HepG2 (cell line): ENCODE results near the gene PPP1R1B. TPM values are rescaled to one million over a fixed set of nuclear protein-coding genes. Genes with fewer than 3 reads are reported as not detected.

ENCODE experiments used
- AGO2 ChIP-seq: fragments of 200-400 bp; formaldehyde crosslinking; optimal IDR thresholded peaks from 2 replicates; pipeline ENCODE3; 2017; ENCODE audit warnings: mild to moderate bottlenecking, low read depth, low read length, moderate library complexity
- CBX2 ChIP-seq, 2 experiments: fragments of 200-600 bp in 1 of 2; sonication (generic); formaldehyde crosslinking in 1 of 2; IDR thresholded peaks; 2 replicates each; pipeline versions ENCODE4 v1.7.0 to v1.8.1; 2018 to 2022; ENCODE audit warnings: low read depth in 2 of 2, low read length in 1 of 2, mild to moderate bottlenecking in 1 of 2, missing genetic modification reagents in 1 of 2
- CCDC6 ChIP-seq: sonication (generic); formaldehyde crosslinking; IDR thresholded peaks from 2 replicates; pipeline ENCODE4 v1.8.1; 2022; ENCODE audit warnings: mild to moderate bottlenecking, missing genetic modification reagents, moderate library complexity
- CEBPZ ChIP-seq: IDR thresholded peaks from 2 replicates; pipeline ENCODE4 v1.6.1; 2012; ENCODE audit warnings: low read length, improper control_type of control experiment
- ESRRA ChIP-seq: sonication (generic); formaldehyde crosslinking; IDR thresholded peaks from 2 replicates; pipeline ENCODE4 v1.5.1; 2020; ENCODE audit warnings: mild to moderate bottlenecking, low read depth, missing genetic modification reagents
- IKZF1 ChIP-seq: fragments of 450-650 bp; IDR thresholded peaks from 2 replicates; pipeline ENCODE4 v1.7.1; 2016
- KDM3A ChIP-seq: IDR thresholded peaks from 2 replicates; pipeline ENCODE4 v1.6.1; 2018; ENCODE audit warnings: low read depth, missing compliant biosample characterization
- MYNN ChIP-seq: sonication (generic); formaldehyde crosslinking; IDR thresholded peaks from 2 replicates; pipeline ENCODE4 v1.4.0; 2020; ENCODE audit warnings: mild to moderate bottlenecking, low read depth, missing genetic modification reagents
- POLR2G ChIP-seq: fragments of 200-400 bp; formaldehyde crosslinking; IDR thresholded peaks from 2 replicates; pipeline ENCODE4 v1.6.1; 2018; ENCODE audit warnings: mild to moderate bottlenecking, low read depth, low read length, moderate library complexity
- PPARG ChIP-seq: conservative IDR thresholded peaks from 2 replicates; pipeline ENCODE4 v1.6.1; 2016; ENCODE audit warnings: missing biosample characterization, missing genetic modification reagents
- SMAD1 ChIP-seq: sonication (generic); formaldehyde crosslinking; IDR thresholded peaks from 2 replicates; pipeline ENCODE4 v1.4.0; 2020; ENCODE audit warnings: missing genetic modification reagents, low read depth, mild to moderate bottlenecking, borderline replicate concordance
- SPEN ChIP-seq: sonication (generic); formaldehyde crosslinking; IDR thresholded peaks from 2 replicates; pipeline ENCODE4 v1.5.1; 2020; ENCODE audit warnings: low read depth, mild to moderate bottlenecking, missing genetic modification reagents
- SSRP1 ChIP-seq: IDR thresholded peaks from 2 replicates; pipeline ENCODE4 v1.6.1; 2016; ENCODE audit warnings: control low read depth
- STAT5B ChIP-seq: sonication (generic); formaldehyde crosslinking; IDR thresholded peaks from 2 replicates; pipeline ENCODE4 v1.4.0; 2020; ENCODE audit warnings: missing genetic modification reagents
- SUZ12 ChIP-seq: fragments of 150-350 bp; IDR thresholded peaks from 2 replicates; pipeline ENCODE4 v1.6.1; 2014; ENCODE audit warnings: low read depth, low read length
- ZMAT3 ChIP-seq: sonication (generic); formaldehyde crosslinking; conservative IDR thresholded peaks from 2 replicates; pipeline ENCODE4 v1.7.0; 2021; ENCODE audit warnings: missing genetic modification reagents
- ZNF362 ChIP-seq: sonication (generic); formaldehyde crosslinking; IDR thresholded peaks from 2 replicates; pipeline ENCODE4 v1.4.0; 2020; ENCODE audit warnings: missing genetic modification reagents, mild to moderate bottlenecking, borderline replicate concordance
- ZNF432 ChIP-seq: sonication (generic); formaldehyde crosslinking; IDR thresholded peaks from 2 replicates; pipeline ENCODE4 v1.5.0; 2020; ENCODE audit warnings: missing genetic modification reagents, mild to moderate bottlenecking, borderline replicate concordance
- ZNF788 ChIP-seq: sonication (generic); formaldehyde crosslinking; IDR thresholded peaks from 2 replicates; pipeline ENCODE4 v1.5.0; 2020; ENCODE audit warnings: mild to moderate bottlenecking, missing genetic modification reagents, borderline replicate concordance
- polyA plus RNA-seq, 8 experiments: library from polyadenylated mRNA; depleted of rRNA in 3 of 8; stranded (reverse) in 7 of 8; unstranded in 1 of 8; fragments of >200 nt; fragmentation: Illumina TruSeq in 4 of 8; extraction: Trizol in 4 of 8; gene quantifications; 2 replicates each; pipeline versions ENCODE4 v1.2.1 to v1.2.3, GENCODE V29; 2011 to 2016; ENCODE audit warnings: low read depth in 4 of 8, missing spikeins in 1 of 8, mixed read lengths in 1 of 8; ENCODE audit not compliant: insufficient read depth in 1 of 8
- total RNA-seq, 5 experiments: library from RNA; depleted of rRNA; stranded (reverse); fragments of >200 nt; fragmentation: Illumina TruSeq; extraction: Trizol; gene quantifications; 2 replicates each; pipeline ENCODE4 v1.2.3, GENCODE V29; 2016; ENCODE audit warnings: low read depth in 1 of 5
- TF ChIP-seq, protein P1 (sequence below): sonication (generic); formaldehyde crosslinking; IDR thresholded peaks from 2 replicates; pipeline ENCODE4 v1.8.0; 2022; ENCODE audit warnings: low read depth, missing genetic modification reagents
- TF ChIP-seq, protein P2 (sequence below): sonication (generic); formaldehyde crosslinking; IDR thresholded peaks from 2 replicates; pipeline ENCODE4 v1.4.0; 2020; ENCODE audit warnings: missing genetic modification reagents

Gene PPP1R1B
- total and polyA plus RNA-seq, 2 of the 13 experiments (the other 11 are each of a cell fraction or from before 2014, with no cell fraction given): 0.08 TPM; not detected in 1

DNA sequence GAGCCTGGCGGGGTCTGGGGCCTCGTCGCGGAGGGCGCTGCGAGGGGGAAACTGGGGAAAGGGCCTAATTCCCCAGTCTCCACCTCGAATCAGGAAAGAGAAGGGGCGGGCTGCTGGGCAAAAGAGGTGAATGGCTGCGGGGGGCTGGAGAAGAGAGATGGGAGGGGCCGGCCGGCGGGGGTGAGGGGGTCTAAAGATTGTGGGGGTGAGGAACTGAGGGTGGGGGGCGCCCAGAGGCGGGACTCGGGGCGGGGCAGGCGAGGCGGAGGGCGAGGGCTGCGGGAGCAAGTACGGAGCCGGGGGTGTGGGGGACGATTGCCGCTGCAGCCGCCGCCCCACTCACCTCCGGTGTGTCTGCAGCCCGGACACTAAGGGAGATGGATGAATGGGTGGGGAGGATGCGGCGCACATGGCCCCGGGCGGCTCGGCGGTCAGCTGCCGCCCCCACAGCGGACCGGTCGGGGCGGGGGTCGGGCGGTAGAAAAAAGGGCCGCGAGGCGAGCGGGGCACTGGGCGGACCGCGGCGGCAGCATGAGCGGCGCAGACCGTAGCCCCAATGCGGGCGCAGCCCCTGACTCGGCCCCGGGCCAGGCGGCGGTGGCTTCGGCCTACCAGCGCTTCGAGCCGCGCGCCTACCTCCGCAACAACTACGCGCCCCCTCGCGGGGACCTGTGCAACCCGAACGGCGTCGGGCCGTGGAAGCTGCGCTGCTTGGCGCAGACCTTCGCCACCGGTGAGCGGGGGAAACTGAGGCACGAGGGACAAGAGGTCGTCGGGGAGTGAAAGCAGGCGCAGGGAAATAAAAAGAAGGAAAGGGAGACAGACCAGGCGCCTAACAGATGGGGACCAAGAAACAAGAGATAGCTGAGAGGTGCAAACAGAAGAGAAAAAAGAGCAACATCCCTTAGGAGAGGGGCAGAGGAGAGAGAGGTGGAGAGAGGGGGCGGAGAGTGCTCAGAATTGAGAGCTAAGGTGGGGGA, 41.5 kb downstream of the PPP1R1B start, which contains the start of gene PNMT (continued):
- TF ChIP-seq ZNF362 (CRISPR knock-in tag) (no peak), ZNF788 (CRISPR knock-in tag) (peak; percentile 94), ESRRA (CRISPR knock-in tag) (0 out of 2 replicates have a peak, but pooled peaks have one; percentile 60), PPARG (CRISPR knock-in tag) (peak; percentile 74), CBX2 (IDR thresholded peaks at IDR 0.05; ENCODE audit: low read depth, low read length) (no peak), CBX2 (CRISPR knock-in tag; IDR thresholded peaks at IDR 0.05; ENCODE audit: low read depth) (peak; percentile 92; the same call in 1 of the 2 replicates), SMAD1 (CRISPR knock-in tag) (no peak), KDM3A (CRISPR knock-in tag) (peak; percentile 84), SSRP1 (0 out of 2 replicates have a peak, but pooled peaks have one; percentile 66), SPEN (CRISPR knock-in tag) (peak; percentile 89), CCDC6 (peak; percentile 82; the same call in 1 of the 2 replicates), ZNF432 (no peak), ZMAT3 (CRISPR knock-in tag) (peak; percentile 66; the same call in 1 of the 2 replicates), SUZ12 (no peak), CEBPZ (no peak), POLR2G (no peak), MYNN (CRISPR knock-in tag) (peak; percentile 84; the same call in 1 of the 2 replicates), IKZF1 (no peak), STAT5B (no peak), AGO2 (no peak)
- TF ChIP-seq, protein P1, sequence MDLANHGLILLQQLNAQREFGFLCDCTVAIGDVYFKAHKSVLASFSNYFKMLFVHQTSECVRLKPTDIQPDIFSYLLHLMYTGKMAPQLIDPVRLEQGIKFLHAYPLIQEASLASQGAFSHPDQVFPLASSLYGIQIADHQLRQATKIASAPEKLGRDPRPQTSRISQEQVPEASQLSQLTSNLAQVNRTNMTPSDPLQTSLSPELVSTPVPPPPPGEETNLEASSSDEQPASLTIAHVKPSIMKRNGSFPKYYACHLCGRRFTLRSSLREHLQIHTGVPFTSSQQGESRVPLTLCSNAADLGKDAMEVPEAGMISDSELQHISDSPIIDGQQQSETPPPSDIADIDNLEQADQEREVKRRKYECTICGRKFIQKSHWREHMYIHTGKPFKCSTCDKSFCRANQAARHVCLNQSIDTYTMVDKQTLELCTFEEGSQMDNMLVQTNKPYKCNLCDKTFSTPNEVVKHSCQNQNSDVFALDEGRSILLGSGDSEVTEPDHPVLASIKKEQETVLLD: 0 out of 2 replicates have a peak, but pooled peaks have one; percentile 10
- TF ChIP-seq, protein P2, sequence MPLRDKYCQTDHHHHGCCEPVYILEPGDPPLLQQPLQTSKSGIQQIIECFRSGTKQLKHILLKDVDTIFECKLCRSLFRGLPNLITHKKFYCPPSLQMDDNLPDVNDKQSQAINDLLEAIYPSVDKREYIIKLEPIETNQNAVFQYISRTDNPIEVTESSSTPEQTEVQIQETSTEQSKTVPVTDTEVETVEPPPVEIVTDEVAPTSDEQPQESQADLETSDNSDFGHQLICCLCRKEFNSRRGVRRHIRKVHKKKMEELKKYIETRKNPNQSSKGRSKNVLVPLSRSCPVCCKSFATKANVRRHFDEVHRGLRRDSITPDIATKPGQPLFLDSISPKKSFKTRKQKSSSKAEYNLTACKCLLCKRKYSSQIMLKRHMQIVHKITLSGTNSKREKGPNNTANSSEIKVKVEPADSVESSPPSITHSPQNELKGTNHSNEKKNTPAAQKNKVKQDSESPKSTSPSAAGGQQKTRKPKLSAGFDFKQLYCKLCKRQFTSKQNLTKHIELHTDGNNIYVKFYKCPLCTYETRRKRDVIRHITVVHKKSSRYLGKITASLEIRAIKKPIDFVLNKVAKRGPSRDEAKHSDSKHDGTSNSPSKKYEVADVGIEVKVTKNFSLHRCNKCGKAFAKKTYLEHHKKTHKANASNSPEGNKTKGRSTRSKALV (CRISPR knock-in tag): peak; percentile 93; the same call in 1 of the 2 replicates
